Peyer's patch (tissue), 4 donors: ENCODE measurements around the gene RIN1. TPM values are rescaled to one million over a fixed set of nuclear protein-coding genes. Genes with fewer than 3 reads are reported as not detected.
"Not testable (repeated sequence)": the region's sequence is repeated elsewhere in the genome, so short reads cannot be mapped to it uniquely, and the experiment has no call there.

Source experiments
- DNase-seq, 3 donors: peaks; one replicate each; pipeline ENCODE4 v3.0.0-alpha.2; 2017 to 2019
- H3K27ac ChIP-seq, 4 donors: fragments of 200-600 bp; sonication (generic); one replicate each; pipeline ENCODE4 v1.5.1; 2016 to 2019
- H3K27me3 ChIP-seq, 2 donors: fragments of 200-600 bp; sonication (generic); one replicate each; pipeline ENCODE4 v1.5.1; 2019
- H3K36me3 ChIP-seq, 3 donors: fragments of 200-600 bp; sonication (generic); one replicate each; pipeline ENCODE4 v1.5.1; 2016 to 2019
- H3K4me1 ChIP-seq, 4 donors: fragments of 200-600 bp; sonication (generic); one replicate each; pipeline ENCODE4 v1.5.1; 2016 to 2019
- H3K4me3 ChIP-seq, 4 donors: fragments of 200-600 bp; sonication (generic); 1 replicate in 3 of 4; 2 replicates in 1 of 4; pipeline ENCODE4 v1.5.1; 2016 to 2019; ENCODE audit warnings: mild to moderate bottlenecking in 1 of 4
- H3K9me3 ChIP-seq, 4 donors: fragments of 200-600 bp; sonication (generic); one replicate each; pipeline ENCODE4 v1.5.1; 2016 to 2019; ENCODE audit warnings: mild to moderate bottlenecking in 1 of 4
- CTCF ChIP-seq, 6 experiments: fragments of 450-650 bp in 4 of 6; fragments of 200-600 bp in 2 of 6; sonication (generic) in 1 of 6; IDR thresholded peaks; one replicate each; pipeline ENCODE4 v1.5.1; 2017 to 2019; ENCODE audit warnings: antibody characterized with exemption in 6 of 6, mild to moderate bottlenecking in 3 of 6, moderate library complexity in 1 of 6
- POLR2A ChIP-seq, 2 donors: fragments of 450-650 bp; IDR thresholded peaks; one replicate each; pipeline ENCODE4 v1.5.1; 2017; ENCODE audit warnings: antibody characterized with exemption in 2 of 2, mild to moderate bottlenecking in 2 of 2, moderate library complexity in 2 of 2
- total RNA-seq, 4 donors: library from RNA; depleted of rRNA; stranded (reverse); fragments of >200 nt; gene quantifications; one replicate each; pipeline ENCODE4 v1.1.0, GENCODE V29; 2016

The RIN1 gene
- total RNA-seq, 4 donors from 2014 or later = 4.1 to 18.9 (median 10.8) TPM

- Histone ChIP-seq H3K4me1 (peaks cover 4 to 36% (median 12%) of the 10 kb centered on the region in 4 donors), H3K27ac (peak overlapping the region; percentile 88 to 96 (median 92)), H3K36me3 (no peaks in the 10 kb centered on the region), H3K9me3 (no peaks in the 10 kb centered on the region), H3K4me3 (peak overlapping the region; percentile 32 to 59 (median 53)), H3K27me3 (no peaks in the 10 kb centered on the region)
- TF ChIP-seq POLR2A (IDR thresholded peaks at IDR 0.05) (no peak), CTCF (IDR thresholded peaks at IDR 0.05) (peak in 1 of 6 experiments; percentile 5)
- DNase-seq = peak; percentile 100
Observed at GRCh38 chr11:66312549-66313320, 23.5 kb downstream of the RIN1 start.

- H3K4me1 ChIP-seq = peaks cover 4 to 31% (median 11%) of the 10 kb centered on the region in 4 donors
- H3K36me3 ChIP-seq = no peaks in the 10 kb centered on the region
- no peaks in the 10 kb centered on the region for H3K27me3 ChIP-seq
- peak overlapping the region; percentile 32 to 59 (median 53) for H3K4me3 ChIP-seq
- peak overlapping the region; percentile 75 to 96 (median 92) for H3K27ac ChIP-seq
- DNase-seq = peak; percentile 96 to 98 (median 97)
- no peaks in the 10 kb centered on the region for H3K9me3 ChIP-seq
- TF ChIP-seq CTCF (IDR thresholded peaks at IDR 0.05) = peak; percentile 82 to 98 (median 96)
- peak in 1 of 2 donors; percentile 56 for TF ChIP-seq POLR2A (IDR thresholded peaks at IDR 0.05)
Observed at GRCh38 chr11:66311965-66312548, 24.2 kb downstream of the RIN1 start.

- peak overlapping the region; percentile 75 to 96 (median 92) for H3K27ac ChIP-seq
- no peaks in the 10 kb centered on the region for H3K27me3 ChIP-seq
- H3K36me3 ChIP-seq = no peaks in the 10 kb centered on the region
- no peak for DNase-seq
- TF ChIP-seq CTCF (IDR thresholded peaks at IDR 0.05) (no peak), POLR2A (IDR thresholded peaks at IDR 0.05) (no peak)
- peak overlapping the region; percentile 32 to 59 (median 53) for H3K4me3 ChIP-seq
- no peaks in the 10 kb centered on the region for H3K9me3 ChIP-seq
- peaks cover 4 to 28% (median 11%) of the 10 kb centered on the region in 4 donors for H3K4me1 ChIP-seq
Observed at GRCh38 chr11:66311470-66311964, 24.7 kb downstream of the RIN1 start.

- H3K27me3 ChIP-seq, H3K4me3 ChIP-seq, H3K9me3 ChIP-seq, H3K36me3 ChIP-seq, DNase-seq, H3K27ac ChIP-seq: not testable (repeated sequence)
- H3K4me1 ChIP-seq = peaks cover 4 to 24% (median 11%) of the 10 kb centered on the region in 4 donors
Observed at GRCh38 chr11:66310803-66311440, 25.3 kb downstream of the RIN1 start.

- no peak for TF ChIP-seq POLR2A (IDR thresholded peaks at IDR 0.05)
- no peak for TF ChIP-seq CTCF (IDR thresholded peaks at IDR 0.05)
- no peaks in the 10 kb centered on the region for H3K27me3 ChIP-seq
- no peaks in the 10 kb centered on the region for H3K36me3 ChIP-seq
- DNase-seq = no peak
- H3K27ac ChIP-seq = no peak overlapping the region
- H3K9me3 ChIP-seq = no peaks in the 10 kb centered on the region
- H3K4me3 ChIP-seq = no peak overlapping the region
- peaks cover 4 to 24% (median 11%) of the 10 kb centered on the region in 4 donors for H3K4me1 ChIP-seq
Observed at GRCh38 chr11:66310324-66310723, 25.9 kb downstream of the RIN1 start.
